Adrenal gland (tissue), 12 donors: ENCODE data around the gene UBAP1L. TPM values are rescaled to one million over a fixed set of nuclear protein-coding genes. Genes with fewer than 3 reads are reported as not detected.

ENCODE experiments used
- DNase-seq, 7 donors: peaks; one replicate each; pipeline ENCODE4 v3.0.0-alpha.2; 2019 to 2020
- H3K27ac ChIP-seq, 5 donors: fragments of 200-600 bp; sonication (generic) in 4 of 5; 1 replicate in 3 of 5; 2 replicates in 2 of 5; pipeline versions ENCODE4 v1.5.1 to v1.8.0; 2016 to 2020; ENCODE audit warnings: mild to moderate bottlenecking in 1 of 5
- H3K27me3 ChIP-seq: fragments of 200-600 bp; 2 replicates; pipeline ENCODE4 v1.8.0; 2021
- H3K36me3 ChIP-seq, 2 donors: fragments of 200-600 bp; replicated peaks in 1 of 2; 1 replicate in 1 of 2; 2 replicates in 1 of 2; pipeline versions ENCODE4 v1.5.1 to v1.8.0; 2018 to 2022
- H3K4me1 ChIP-seq, 2 donors: fragments of 200-600 bp; replicated peaks in 1 of 2; 1 replicate in 1 of 2; 2 replicates in 1 of 2; pipeline versions ENCODE4 v1.5.1 to v1.8.0; 2018 to 2021
- H3K4me3 ChIP-seq, 4 donors: fragments of 200-600 bp; sonication (generic) in 3 of 4; one replicate each; pipeline ENCODE4 v1.5.1; 2016 to 2018
- H3K9me3 ChIP-seq, 3 donors: fragments of 200-600 bp; sonication (generic) in 1 of 3; replicated peaks in 1 of 3; 1 replicate in 2 of 3; 2 replicates in 1 of 3; pipeline versions ENCODE4 v1.5.1 to v1.8.0; 2016 to 2021
- CTCF ChIP-seq, 6 experiments: fragments of 450-650 bp in 4 of 6; fragments of 200-600 bp in 2 of 6; sonication (generic) in 1 of 6; IDR thresholded peaks; 1 replicate in 5 of 6; 2 replicates in 1 of 6; pipeline versions ENCODE4 v1.5.1 to v1.8.0; 2016 to 2021; ENCODE audit warnings: antibody characterized with exemption in 6 of 6, mild to moderate bottlenecking in 2 of 6, moderate library complexity in 1 of 6
- POLR2A ChIP-seq, 2 donors: fragments of 450-650 bp; IDR thresholded peaks; one replicate each; pipeline ENCODE4 v1.6.1; 2017; ENCODE audit warnings: antibody characterized with exemption in 2 of 2, mild to moderate bottlenecking in 2 of 2, moderate library complexity in 1 of 2
- WGBS, 4 donors: extraction: QIAGEN DNeasy Blood & Tissue Kit in 2 of 4; methylation state at CpG; one replicate each; pipeline versions ENCODE4 v1.1.5 to v1.1.7; 2013 to 2017; 5-methylcytosine and 5-hydroxymethylcytosine counted together
- intact Hi-C, 2 donors: fragments of 100-400 bp; cut with DNase I; formaldehyde crosslinking; loops; one replicate each; pipeline versions ENCODE4 v1.14.1 to v1.15.0; 2022 to 2023
- polyA plus RNA-seq, 3 donors: library from polyadenylated mRNA; stranded (reverse); fragments of 200-250 nt in 2 of 3; fragments of 350-450 nt in 1 of 3; fragmentation: Illumina TruSeq in 1 of 3; extraction: RNeasy Lipid Tissue Mini Kit (QIAGEN cat#74804) in 1 of 3; gene quantifications; one replicate each; pipeline ENCODE4 v1.2.3, GENCODE V29; 2013 to 2014
- total RNA-seq, 9 donors: library from RNA; depleted of rRNA in 4 of 9; stranded (reverse); fragments of >200 nt in 4 of 9; fragments of 120-200 nt in 1 of 9; fragmentation: NEBNext Ultra II Directional in 1 of 9; extraction: Animal tissue kit (Norgen Biotek cat#: 25700) in 1 of 9; gene quantifications; one replicate each; pipeline versions ENCODE4 v1.1.0 to v1.2.4, GENCODE V29; 2013 to 2023
- donor health status: healthy with polysubstance abuse.
- donor health status: Bipolar disorder and iron deficiency.
- donor health status: DM: yes; HTN: yes; CAD: no.
- donor health status: DM: no; HTN: no; CAD: no.
- donor health status: DM: no; HTN: no; CAD: no.
- donor health status: DM: yes; HTN: yes; CAD: no.

Gene UBAP1L
- total and polyA plus RNA-seq, 12 donors, result 0.48 to 34.9 (median 2.9) TPM

GRCh38 chr15:65062726-65063125 lies 52.3 kb downstream of the UBAP1L start:
- Histone ChIP-seq H3K4me3 (no peak overlapping the region), H3K36me3 (no peaks in the 10 kb centered on the region), H3K9me3 (no peaks in the 10 kb centered on the region), H3K27me3 (peaks cover 22% of the 10 kb centered on the region), H3K4me1 (peaks cover 0 to 11% of the 10 kb centered on the region in 2 donors), H3K27ac (no peak overlapping the region)
- intact Hi-C loops, result no loop called here
- no peak for DNase-seq
- TF ChIP-seq POLR2A (IDR thresholded peaks at IDR 0.05), result no peak
- TF ChIP-seq CTCF (IDR thresholded peaks at IDR 0.05), result no peak
- 76 to 97% (median 81%) methylated on average over 5 of the region's 5 CpGs for WGBS, 4 donors

- H3K4me1 ChIP-seq, result peaks cover 0 to 11% of the 10 kb centered on the region in 2 donors
- H3K36me3 ChIP-seq, result no peaks in the 10 kb centered on the region
- no peaks in the 10 kb centered on the region for H3K9me3 ChIP-seq
- intact Hi-C loops, result no loop called here
- peaks cover 15% of the 10 kb centered on the region for H3K27me3 ChIP-seq
- DNase-seq, result no peak
- no peak overlapping the region for H3K4me3 ChIP-seq
- TF ChIP-seq CTCF (IDR thresholded peaks at IDR 0.05) (no peak), POLR2A (IDR thresholded peaks at IDR 0.05) (no peak)
- 76 to 93% (median 90%) methylated on average over 5 of the region's 5 CpGs for WGBS, 4 donors
- no peak overlapping the region for H3K27ac ChIP-seq
Observed at GRCh38 chr15:65062061-65062460, 52.9 kb downstream of the UBAP1L start.

GRCh38 chr15:65060641-65061397 lies 54.2 kb downstream of the UBAP1L start:
- H3K36me3 ChIP-seq, result no peaks in the 10 kb centered on the region
- H3K27ac ChIP-seq, result peak overlapping the region in 2 of 5 donors; percentile 32 to 34
- peaks cover 0 to 11% of the 10 kb centered on the region in 2 donors for H3K4me1 ChIP-seq
- WGBS, 4 donors, result 48 to 75% (median 63%) methylated on average over 5 to 6 of the region's 6 CpGs
- intact Hi-C loops, result no loop called here
- no peak overlapping the region for H3K4me3 ChIP-seq
- TF ChIP-seq CTCF (IDR thresholded peaks at IDR 0.05) (no peak), POLR2A (IDR thresholded peaks at IDR 0.05) (no peak)
- peak; percentile 41 to 83 (median 76) for DNase-seq
- H3K9me3 ChIP-seq, result no peaks in the 10 kb centered on the region
- H3K27me3 ChIP-seq, result peaks cover 7% of the 10 kb centered on the region

- Histone ChIP-seq H3K36me3 (no peaks in the 10 kb centered on the region), H3K9me3 (no peaks in the 10 kb centered on the region), H3K27me3 (peaks cover under 1% of the 10 kb centered on the region), H3K4me3 (no peak overlapping the region), H3K27ac (peak overlapping the region in 1 of 5 donors; percentile 34), H3K4me1 (peaks cover 0 to 11% of the 10 kb centered on the region in 2 donors)
- DNase-seq, result peak in 1 of 7 donors; percentile 9
- no peak for TF ChIP-seq CTCF (IDR thresholded peaks at IDR 0.05)
- no peak for TF ChIP-seq POLR2A (IDR thresholded peaks at IDR 0.05)
- WGBS, 4 donors, result 76 to 87% (median 77%) methylated on average over 4 of the region's 4 CpGs
- intact Hi-C loops, result loop anchor here in 1 of 2 donors (10.0 kb wide), 1 partner anchor 45 kb away; no protein-coding TSS in a partner anchor
Observed at GRCh38 chr15:65059931-65060596, 54.9 kb downstream of the UBAP1L start.
